Keratinocyte (primary cell): Measurements from ENCODE around the gene MEX3C.

ENCODE experiments used
- EZH2 ChIP-seq: IDR thresholded peaks from one replicate; pipeline ENCODE4 v1.6.1; 2012; ENCODE audit warnings: inconsistent platforms, mild to moderate bottlenecking, low read length, moderate library complexity
- TF ChIP-seq, protein P1 (sequence below), 3 experiments: IDR thresholded peaks in 1 of 3; conservative IDR thresholded peaks in 1 of 3; optimal IDR thresholded peaks in 1 of 3; 2 replicates in 2 of 3; 3 replicates in 1 of 3; pipeline versions ENCODE3 to v1.5.1; 2011; ENCODE audit warnings: low read length in 3 of 3, mild to moderate bottlenecking in 3 of 3, moderate library complexity in 2 of 3, control low read depth in 1 of 3, inconsistent platforms in 1 of 3; ENCODE audit not compliant: insufficient read depth in 2 of 3; ENCODE audit errors: extremely low read depth in 1 of 3

DNA sequence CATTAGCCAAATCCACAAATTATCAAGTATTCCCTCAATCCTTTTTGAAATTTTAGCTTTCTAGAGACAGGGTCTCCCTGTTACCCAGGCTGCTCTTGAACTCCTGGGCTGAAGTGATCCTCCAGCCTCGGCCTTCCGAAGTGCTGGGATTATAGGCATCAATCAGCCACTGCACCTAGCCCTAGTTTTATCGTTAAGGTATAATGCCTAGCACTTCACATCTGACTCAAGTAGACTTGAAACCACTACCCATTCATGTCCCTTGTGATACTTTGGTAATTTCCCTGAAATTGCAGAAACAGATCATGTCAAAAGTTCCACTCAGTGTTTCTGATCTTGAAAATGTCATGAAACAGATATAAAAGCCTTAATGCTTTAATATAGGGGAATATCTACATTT is 26.3 kb downstream of the MEX3C start:
- TF ChIP-seq, protein P1, sequence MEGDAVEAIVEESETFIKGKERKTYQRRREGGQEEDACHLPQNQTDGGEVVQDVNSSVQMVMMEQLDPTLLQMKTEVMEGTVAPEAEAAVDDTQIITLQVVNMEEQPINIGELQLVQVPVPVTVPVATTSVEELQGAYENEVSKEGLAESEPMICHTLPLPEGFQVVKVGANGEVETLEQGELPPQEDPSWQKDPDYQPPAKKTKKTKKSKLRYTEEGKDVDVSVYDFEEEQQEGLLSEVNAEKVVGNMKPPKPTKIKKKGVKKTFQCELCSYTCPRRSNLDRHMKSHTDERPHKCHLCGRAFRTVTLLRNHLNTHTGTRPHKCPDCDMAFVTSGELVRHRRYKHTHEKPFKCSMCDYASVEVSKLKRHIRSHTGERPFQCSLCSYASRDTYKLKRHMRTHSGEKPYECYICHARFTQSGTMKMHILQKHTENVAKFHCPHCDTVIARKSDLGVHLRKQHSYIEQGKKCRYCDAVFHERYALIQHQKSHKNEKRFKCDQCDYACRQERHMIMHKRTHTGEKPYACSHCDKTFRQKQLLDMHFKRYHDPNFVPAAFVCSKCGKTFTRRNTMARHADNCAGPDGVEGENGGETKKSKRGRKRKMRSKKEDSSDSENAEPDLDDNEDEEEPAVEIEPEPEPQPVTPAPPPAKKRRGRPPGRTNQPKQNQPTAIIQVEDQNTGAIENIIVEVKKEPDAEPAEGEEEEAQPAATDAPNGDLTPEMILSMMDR (optimal IDR thresholded peaks at IDR 0.05 in 1 of 3, IDR thresholded peaks at IDR 0.05 in 1 of 3, conservative IDR thresholded peaks at IDR 0.05 in 1 of 3; ENCODE audit: extremely low read depth in 1 of 3, insufficient read depth in 2 of 3, low read length in 3 of 3), result no peak
- TF ChIP-seq EZH2, result no peak
